IPS-18a (cell line): ENCODE measurements around the gene SH2D1B.

Experiments
- H3K27ac ChIP-seq: one replicate; pipeline ENCODE4 v1.5.1; 2013; ENCODE audit warnings: low read length
- H3K27me3 ChIP-seq: one replicate; pipeline ENCODE4 v1.6.1; 2013; ENCODE audit warnings: mild to moderate bottlenecking, low read length; ENCODE audit not compliant: control insufficient read depth, insufficient read depth
- H3K36me3 ChIP-seq: one replicate; pipeline ENCODE4 v1.6.1; 2013; ENCODE audit warnings: low read depth, low read length; ENCODE audit not compliant: control insufficient read depth
- H3K4me1 ChIP-seq: one replicate; pipeline ENCODE4 v1.6.1; 2013; ENCODE audit warnings: low read depth, low read length; ENCODE audit not compliant: control insufficient read depth
- H3K4me3 ChIP-seq: one replicate; pipeline ENCODE4 v1.5.1; 2013; ENCODE audit warnings: low read length
- H3K9ac ChIP-seq: one replicate; pipeline ENCODE4 v1.6.1; 2013; ENCODE audit warnings: mild to moderate bottlenecking, low read length, moderate library complexity
- H3K9me3 ChIP-seq: one replicate; pipeline ENCODE4 v1.6.1; 2013; ENCODE audit warnings: low read depth, low read length; ENCODE audit not compliant: control insufficient read depth

Gene SH2D1B

GRCh38 chr1:162386292-162387225 is 25.4 kb downstream of the SH2D1B start:
- Histone ChIP-seq H3K4me1 (peaks cover 4% of the 10 kb centered on the region), H3K27ac (no peak overlapping the region), H3K4me3 (no peak overlapping the region), H3K9ac (no peak overlapping the region), H3K36me3 (peaks cover 3% of the 10 kb centered on the region), H3K9me3 (no peaks in the 10 kb centered on the region), H3K27me3 (no peaks in the 10 kb centered on the region)

DNA sequence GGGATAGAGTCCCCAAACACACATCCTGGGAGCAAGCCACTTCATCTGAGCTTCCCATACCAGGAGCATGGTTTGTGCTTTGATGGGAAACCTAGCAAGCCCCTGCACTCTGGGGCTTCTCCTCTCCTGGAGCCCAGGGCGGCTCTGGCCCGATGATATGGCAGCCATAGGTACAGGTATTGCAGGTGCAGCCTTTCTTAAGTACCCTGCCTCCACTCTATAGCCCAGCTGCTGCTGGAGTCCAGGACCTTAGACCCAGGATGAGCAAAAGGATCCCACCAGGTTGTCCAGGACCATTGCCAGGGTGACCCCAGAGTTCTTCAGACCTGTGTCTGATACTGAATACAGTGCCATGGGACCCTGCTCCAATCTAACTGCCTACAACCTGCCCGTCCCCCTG is 26.2 kb downstream of the SH2D1B start:
- peaks cover 4% of the 10 kb centered on the region for H3K4me1 ChIP-seq
- H3K27ac ChIP-seq, result no peak overlapping the region
- no peak overlapping the region for H3K9ac ChIP-seq
- no peak overlapping the region for H3K4me3 ChIP-seq
- H3K9me3 ChIP-seq, result no peaks in the 10 kb centered on the region
- no peaks in the 10 kb centered on the region for H3K27me3 ChIP-seq
- peaks cover 3% of the 10 kb centered on the region for H3K36me3 ChIP-seq

GRCh38 chr1:162385280-162385623 is 26.7 kb downstream of the SH2D1B start:
- H3K4me1 ChIP-seq, result peaks cover 4% of the 10 kb centered on the region
- H3K27ac ChIP-seq, result no peak overlapping the region
- no peak overlapping the region for H3K4me3 ChIP-seq
- no peaks in the 10 kb centered on the region for H3K9me3 ChIP-seq
- H3K9ac ChIP-seq, result no peak overlapping the region
- H3K27me3 ChIP-seq, result no peaks in the 10 kb centered on the region
- H3K36me3 ChIP-seq, result peaks cover 3% of the 10 kb centered on the region

DNA sequence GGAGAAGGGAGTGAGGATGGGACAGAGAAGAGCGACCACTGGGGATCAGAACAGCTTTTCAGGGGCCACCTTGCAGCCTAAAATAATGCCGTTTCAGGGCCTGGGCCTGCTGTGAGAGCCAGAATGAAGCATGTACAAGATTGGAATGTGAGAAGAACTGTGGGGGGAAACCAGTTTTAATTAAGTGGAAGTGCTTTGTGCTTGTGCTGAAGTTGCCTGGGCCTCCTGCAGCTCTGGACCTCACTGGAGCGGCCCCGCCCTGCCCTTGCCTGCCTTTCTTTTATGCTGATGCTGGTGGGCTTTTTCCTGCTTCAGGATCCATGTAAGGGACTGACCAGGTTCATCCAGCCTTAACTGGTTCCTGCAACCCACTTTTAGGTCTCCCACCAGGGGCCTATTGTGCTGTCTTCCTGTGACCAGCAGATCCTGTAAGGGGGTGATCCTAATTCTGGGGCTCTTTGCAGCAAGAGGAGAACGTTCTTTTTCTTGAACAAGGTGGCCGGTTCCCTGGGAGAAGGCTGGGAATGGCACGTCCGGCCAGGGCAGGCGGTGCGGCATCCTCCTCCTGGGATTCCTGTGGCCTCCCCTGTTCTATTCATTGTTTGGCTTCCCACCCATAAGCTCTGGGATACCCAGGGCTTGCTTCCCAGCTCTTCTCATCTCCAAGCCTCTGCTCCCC is 27.2 kb downstream of the SH2D1B start:
- H3K4me3 ChIP-seq, result no peak overlapping the region

DNA sequence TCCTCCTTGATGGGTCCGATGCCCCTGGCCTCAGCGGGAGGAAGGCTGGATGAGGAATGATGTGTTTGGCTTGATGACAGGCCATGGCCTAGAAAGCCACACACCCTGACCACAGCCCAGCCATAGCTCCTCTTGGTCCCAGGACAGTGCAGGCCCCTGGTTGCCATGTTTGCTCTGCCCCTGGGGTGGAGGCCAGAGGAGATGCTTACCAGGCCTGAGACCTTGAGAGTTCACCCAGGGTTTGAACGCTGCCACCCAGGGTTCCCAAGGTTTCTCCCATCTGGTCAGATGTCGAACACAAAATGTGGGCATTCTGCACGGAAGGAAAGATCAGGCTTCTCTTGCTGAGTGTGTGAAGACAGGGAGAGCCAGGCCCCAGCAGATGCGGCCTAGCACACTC is 27.8 kb downstream of the SH2D1B start:
- Histone ChIP-seq H3K27ac (no peak overlapping the region), H3K36me3 (peaks cover 3% of the 10 kb centered on the region), H3K27me3 (no peaks in the 10 kb centered on the region), H3K4me1 (peaks cover 4% of the 10 kb centered on the region), H3K9me3 (no peaks in the 10 kb centered on the region), H3K4me3 (no peak overlapping the region), H3K9ac (no peak overlapping the region)

More for the DNA sequence above, 27.2 kb downstream of the SH2D1B start:
- Histone ChIP-seq H3K9me3 (no peaks in the 10 kb centered on the region), H3K4me1 (peaks cover 4% of the 10 kb centered on the region), H3K36me3 (peaks cover 3% of the 10 kb centered on the region), H3K27ac (no peak overlapping the region), H3K9ac (no peak overlapping the region), H3K27me3 (no peaks in the 10 kb centered on the region)

GRCh38 chr1:162383516-162383915 is 28.4 kb downstream of the SH2D1B start:
- Histone ChIP-seq H3K9me3 (no peaks in the 10 kb centered on the region), H3K4me1 (peaks cover 4% of the 10 kb centered on the region), H3K27me3 (no peaks in the 10 kb centered on the region), H3K36me3 (peaks cover 3% of the 10 kb centered on the region), H3K4me3 (no peak overlapping the region), H3K9ac (no peak overlapping the region), H3K27ac (no peak overlapping the region)

DNA sequence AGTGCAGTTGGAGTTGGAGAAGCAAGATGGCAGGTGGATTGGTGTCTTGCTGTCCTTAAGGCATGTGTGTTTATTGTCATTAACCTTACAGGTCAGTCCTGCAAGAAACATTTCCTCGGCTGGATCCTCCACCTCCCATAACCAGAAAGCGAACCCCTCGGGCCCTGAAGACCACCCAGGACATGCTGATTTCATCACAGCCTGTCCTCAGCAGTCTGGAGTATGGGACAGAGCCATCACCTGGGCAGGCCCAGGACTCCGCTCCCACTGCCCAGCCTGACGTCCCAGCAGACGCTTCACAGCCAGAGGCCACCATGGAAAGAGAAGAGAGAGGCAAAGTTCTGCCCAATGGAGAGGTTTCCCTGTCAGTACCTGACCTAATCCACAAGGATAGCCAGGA is 28.8 kb downstream of the SH2D1B start:
- no peak overlapping the region for H3K27ac ChIP-seq
- peaks cover 3% of the 10 kb centered on the region for H3K36me3 ChIP-seq
- no peak overlapping the region for H3K4me3 ChIP-seq
- H3K9ac ChIP-seq, result no peak overlapping the region
- no peaks in the 10 kb centered on the region for H3K27me3 ChIP-seq
- H3K9me3 ChIP-seq, result no peaks in the 10 kb centered on the region
- H3K4me1 ChIP-seq, result peaks cover 4% of the 10 kb centered on the region

- peaks cover 3% of the 10 kb centered on the region for H3K36me3 ChIP-seq
- no peaks in the 10 kb centered on the region for H3K9me3 ChIP-seq
- H3K4me1 ChIP-seq, result no peaks in the 10 kb centered on the region
- H3K9ac ChIP-seq, result no peak overlapping the region
- no peaks in the 10 kb centered on the region for H3K27me3 ChIP-seq
- no peak overlapping the region for H3K27ac ChIP-seq
- H3K4me3 ChIP-seq, result no peak overlapping the region
Observed at GRCh38 chr1:162381941-162382750, 29.8 kb downstream of the SH2D1B start.

DNA sequence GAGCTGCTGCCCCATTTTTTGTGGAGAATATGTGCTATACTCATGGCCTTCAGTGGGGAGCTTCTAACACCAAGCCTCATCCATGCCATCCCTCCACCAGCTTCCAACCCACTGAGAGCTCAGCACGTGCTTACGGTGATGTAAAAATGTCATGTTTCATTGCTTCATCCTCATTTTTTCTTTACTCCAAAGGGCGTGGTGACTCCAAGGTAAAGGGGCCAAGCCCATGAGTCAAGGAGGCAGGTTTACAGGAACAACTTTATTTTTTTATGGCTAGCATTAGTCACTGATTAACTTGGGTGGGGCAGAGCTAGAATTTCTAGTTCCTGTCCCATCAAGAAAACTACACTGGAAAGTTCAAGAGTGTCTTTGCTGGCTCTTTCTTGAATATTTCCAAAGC is 30.6 kb downstream of the SH2D1B start, which contains the start of gene C1orf226:
Gene C1orf226, plus strand, starts transcription at position 346 of the 400 bp plus-strand sequence. CDS start 174 bp downstream, outside the sequence.
- Histone ChIP-seq H3K36me3 (peaks cover 3% of the 10 kb centered on the region), H3K9me3 (no peaks in the 10 kb centered on the region), H3K9ac (no peak within 1 kb of the TSS), H3K27me3 (no peaks in the 10 kb centered on the region), H3K4me3 (no peak within 1 kb of the TSS), H3K4me1 (no peaks in the 10 kb centered on the region), H3K27ac (no peak within 1 kb of the TSS)

GRCh38 chr1:162380061-162380846 is 31.7 kb downstream of the SH2D1B start:
- no peak overlapping the region for H3K27ac ChIP-seq
- H3K9ac ChIP-seq, result no peak overlapping the region
- H3K9me3 ChIP-seq, result no peaks in the 10 kb centered on the region
- H3K4me1 ChIP-seq, result no peaks in the 10 kb centered on the region
- H3K36me3 ChIP-seq, result peaks cover 3% of the 10 kb centered on the region
- H3K4me3 ChIP-seq, result no peak overlapping the region
- H3K27me3 ChIP-seq, result no peaks in the 10 kb centered on the region

- Histone ChIP-seq H3K9ac (no peak within 1 kb of the TSS), H3K4me3 (no peak within 1 kb of the TSS), H3K27ac (no peak within 1 kb of the TSS), H3K4me1 (no peaks in the 10 kb centered on the region), H3K36me3 (no peaks in the 10 kb centered on the region), H3K9me3 (no peaks in the 10 kb centered on the region), H3K27me3 (no peaks in the 10 kb centered on the region)
Observed at GRCh38 chr1:162376691-162377090, 35.2 kb downstream of the SH2D1B start, which contains the start of gene SPATA46. Gene SPATA46 (minus strand): TSS chr1:162376854. CDS start chr1:162376790, 64 bp downstream.
